GM12864 (cell line): ENCODE measurements around the gene SLC40A1.

Source experiments
- DNase-seq: peaks from one replicate; pipeline ENCODE4 v3.0.0-alpha.2; 2011; ENCODE audit warnings: low read depth
- H3K4me3 ChIP-seq: 2 replicates; pipeline ENCODE4 v1.5.1; 2011; ENCODE audit warnings: mild to moderate bottlenecking, low read depth, low read length, control low read depth
- CTCF ChIP-seq: IDR thresholded peaks from 2 replicates; pipeline ENCODE4 v1.5.1; 2011; ENCODE audit warnings: low read depth, mild to moderate bottlenecking, moderate library complexity, low read length, control low read depth, inconsistent platforms; ENCODE audit errors: missing control alignments

SLC40A1 gene

GRCh38 chr2:189623049-189623448 is 42.5 kb upstream of the SLC40A1 start:
- H3K4me3 ChIP-seq = no peak overlapping the region
- DNase-seq = no peak
- no peak for TF ChIP-seq CTCF

GRCh38 chr2:189621781-189622180 is 41.2 kb upstream of the SLC40A1 start:
- TF ChIP-seq CTCF = no peak
- H3K4me3 ChIP-seq = no peak overlapping the region
- no peak for DNase-seq

GRCh38 chr2:189618197-189618596 is 37.6 kb upstream of the SLC40A1 start:
- TF ChIP-seq CTCF = no peak
- no peak overlapping the region for H3K4me3 ChIP-seq
- no peak for DNase-seq

GRCh38 chr2:189614585-189614984 is 34.0 kb upstream of the SLC40A1 start:
- DNase-seq = no peak
- TF ChIP-seq CTCF = no peak
- H3K4me3 ChIP-seq = no peak overlapping the region

GRCh38 chr2:189613650-189614420 is 33.2 kb upstream of the SLC40A1 start:
- no peak for TF ChIP-seq CTCF
- no peak overlapping the region for H3K4me3 ChIP-seq
- no peak for DNase-seq

GRCh38 chr2:189613077-189613636 is 32.6 kb upstream of the SLC40A1 start:
- no peak for TF ChIP-seq CTCF
- H3K4me3 ChIP-seq = no peak overlapping the region
- no peak for DNase-seq

- TF ChIP-seq CTCF = no peak
- DNase-seq = no peak
- no peak overlapping the region for H3K4me3 ChIP-seq
Measured at GRCh38 chr2:189610700-189611099, 30.1 kb upstream of the SLC40A1 start.
